Spleen (tissue), 11 donors: ENCODE data around the gene MSH3. TPM values are rescaled to one million over a fixed set of nuclear protein-coding genes. Genes with fewer than 3 reads are reported as not detected.
A peak's percentile ranks its signal among the peaks of the same experiment; 100 is the strongest.
"Not testable (repeated sequence)": the region's sequence is repeated elsewhere in the genome, so short reads cannot be mapped to it uniquely, and the experiment has no call there.

Experiments
- DNase-seq: peaks from one replicate; pipeline ENCODE4 v3.0.0-alpha.2; 2020
- H3K27ac ChIP-seq, 8 donors: fragments of 200-600 bp; sonication (generic) in 7 of 8; 1 replicate in 4 of 8; 2 replicates in 4 of 8; pipeline versions ENCODE4 v1.5.0 to v1.8.0; 2016 to 2021; ENCODE audit warnings: inconsistent platforms in 4 of 8, mild to moderate bottlenecking in 4 of 8, moderate library complexity in 1 of 8
- H3K27me3 ChIP-seq, 7 donors: fragments of 200-600 bp; sonication (generic) in 6 of 7; replicated peaks in 1 of 7; 1 replicate in 4 of 7; 2 replicates in 3 of 7; pipeline versions ENCODE4 v1.5.0 to v1.8.0; 2016 to 2021; ENCODE audit warnings: inconsistent platforms in 3 of 7, mild to moderate bottlenecking in 1 of 7
- H3K36me3 ChIP-seq, 6 donors: fragments of 200-600 bp; sonication (generic) in 5 of 6; 1 replicate in 4 of 6; 2 replicates in 2 of 6; pipeline versions ENCODE4 v1.5.0 to v1.8.0; 2016 to 2021; ENCODE audit warnings: inconsistent platforms in 2 of 6
- H3K4me1 ChIP-seq, 6 donors: fragments of 200-600 bp; sonication (generic) in 5 of 6; 1 replicate in 3 of 6; 2 replicates in 3 of 6; pipeline versions ENCODE4 v1.5.0 to v1.8.0; 2016 to 2021; ENCODE audit warnings: inconsistent platforms in 3 of 6
- H3K4me3 ChIP-seq, 8 donors: fragments of 200-600 bp; sonication (generic) in 7 of 8; 1 replicate in 4 of 8; 2 replicates in 4 of 8; pipeline versions ENCODE4 v1.5.0 to v1.8.0; 2016 to 2021; ENCODE audit warnings: inconsistent platforms in 4 of 8, mild to moderate bottlenecking in 4 of 8, moderate library complexity in 2 of 8
- H3K9me3 ChIP-seq, 8 donors: fragments of 200-600 bp; sonication (generic) in 7 of 8; 1 replicate in 4 of 8; 2 replicates in 4 of 8; pipeline versions ENCODE4 v1.5.0 to v1.8.0; 2016 to 2021; ENCODE audit warnings: inconsistent platforms in 4 of 8
- CTCF ChIP-seq, 11 experiments: fragments of 200-600 bp in 7 of 11; fragments of 450-650 bp in 4 of 11; sonication (generic) in 4 of 11; IDR thresholded peaks in 8 of 11; conservative IDR thresholded peaks in 3 of 11; 1 replicate in 7 of 11; 2 replicates in 4 of 11; pipeline versions ENCODE4 v1.4.0 to v1.8.0; 2016 to 2021; ENCODE audit warnings: antibody characterized with exemption in 11 of 11, inconsistent platforms in 4 of 11, mild to moderate bottlenecking in 1 of 11
- POLR2A ChIP-seq, 3 donors: fragments of 450-650 bp; IDR thresholded peaks; one replicate each; pipeline ENCODE4 v1.5.1; 2017; ENCODE audit warnings: antibody characterized with exemption in 3 of 3, mild to moderate bottlenecking in 1 of 3
- POLR2AphosphoS5 ChIP-seq, 3 donors: sonication (generic); formaldehyde crosslinking; IDR thresholded peaks; one replicate each; pipeline ENCODE4 v1.5.1; 2017; ENCODE audit warnings: antibody characterized with exemption in 3 of 3
- WGBS, 5 donors: extraction: QIAGEN DNeasy Blood & Tissue Kit in 3 of 5; methylation state at CpG; one replicate each; pipeline versions ENCODE4 v1.1.5 to v1.1.7; 2013 to 2018; 5-methylcytosine and 5-hydroxymethylcytosine counted together
- intact Hi-C: fragments of 100-400 bp; cut with DNase I; formaldehyde crosslinking; loops from one replicate; pipeline ENCODE4 v1.15.0; 2023; ENCODE audit warnings: low total_unique reads
- polyA plus RNA-seq, 3 donors: library from polyadenylated mRNA; stranded (reverse); fragments of 200-250 nt; gene quantifications; one replicate each; pipeline ENCODE4 v1.2.1, GENCODE V29; 2013
- total RNA-seq, 7 donors: library from RNA; depleted of rRNA in 3 of 7; stranded (reverse); fragments of >200 nt in 3 of 7; fragmentation: NEBNext Ultra II Directional in 4 of 7; extraction: Animal tissue kit (Norgen Biotek cat#: 25700) in 4 of 7; gene quantifications; one replicate each; pipeline versions ENCODE4 v1.1.0 to v1.2.1, GENCODE V29; 2016 to 2021
- donor health status: healthy with polysubstance abuse.
- donor health status: DM: no; HTN: no; CAD: no; lungs with moderate emphysema.
- donor health status: DM: no; HTN: no; CAD: no.
- donor health status: Bipolar disorder and iron deficiency.
- donor health status: healthy.
- donor health status: DM: no; HTN: no; CAD: no.
- donor health status: DM: yes; HTN: yes; CAD: no.

MSH3 gene
- total and polyA plus RNA-seq, 10 donors = 2.3 to 17.0 (median 14.6) TPM

DNA sequence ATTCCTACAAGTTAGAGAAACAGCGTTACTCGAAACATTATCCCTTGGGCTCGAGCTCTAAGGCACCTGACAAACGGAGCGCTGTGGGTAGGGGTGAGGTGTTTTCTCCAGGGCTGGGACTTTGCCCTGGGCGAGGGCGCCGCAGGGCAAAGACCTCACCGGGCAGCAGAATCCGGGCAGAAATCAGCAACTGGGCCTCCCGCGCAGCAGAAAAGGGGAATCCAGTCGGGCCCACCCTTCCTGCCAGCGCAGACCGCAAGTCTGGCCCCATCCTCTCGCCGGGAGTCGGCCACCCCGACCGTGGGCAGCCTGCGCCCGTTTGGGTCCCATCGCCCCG is 430 bp upstream of the MSH3 start:
- no peak for TF ChIP-seq POLR2AphosphoS5 (IDR thresholded peaks at IDR 0.05)
- no peak for TF ChIP-seq CTCF (IDR thresholded peaks at IDR 0.05 in 8 of 11, conservative IDR thresholded peaks at IDR 0.05 in 3 of 11)
- TF ChIP-seq POLR2A (IDR thresholded peaks at IDR 0.05) = no peak
- Histone ChIP-seq H3K4me1 (peaks cover 15 to 34% (median 29%) of the 10 kb centered on the region in 6 donors), H3K27ac (peak overlapping the region in 6 of 8 donors; percentile 91 to 99 (median 98)), H3K4me3 (peak overlapping the region; percentile 59 to 98 (median 82)), H3K9me3 (no peaks in the 10 kb centered on the region), H3K27me3 (no peaks in the 10 kb centered on the region), H3K36me3 (peaks cover 0 to 31% (median 19%) of the 10 kb centered on the region in 6 donors)
- WGBS, 5 donors = 0 to 1% (median 1%) methylated on average over 1 to 24 of the region's 24 CpGs
- no peak for DNase-seq
- intact Hi-C loops = no loop called here

DNA sequence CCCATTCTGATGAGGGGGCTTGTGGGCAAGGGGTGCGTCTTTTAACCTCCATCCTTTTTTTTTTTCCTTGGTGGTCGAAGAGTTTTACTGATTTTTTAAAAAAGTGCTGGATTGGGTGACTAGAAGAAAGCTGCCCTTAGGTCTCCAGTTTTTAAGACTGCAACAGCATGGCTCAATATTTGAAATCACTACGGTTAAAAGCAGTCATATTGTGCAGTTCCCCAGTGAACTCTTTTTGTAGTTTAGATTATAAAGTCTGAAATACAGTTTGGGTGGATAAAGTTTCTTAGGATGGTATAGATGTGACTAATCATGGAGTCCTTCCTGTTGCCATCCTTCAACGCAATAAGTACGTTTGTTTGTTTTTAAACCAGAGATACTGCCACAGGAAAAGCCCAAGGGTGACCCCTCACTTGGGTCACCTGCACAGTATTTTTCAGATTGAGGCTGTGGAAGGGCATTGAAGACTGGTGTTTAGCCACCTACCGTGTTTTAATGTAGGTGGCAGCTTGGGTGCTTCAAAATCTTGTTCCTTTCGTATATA is 851 bp downstream of the MSH3 start:
- no peak for DNase-seq
- intact Hi-C loops = no loop called here
- H3K9me3 ChIP-seq = no peaks in the 10 kb centered on the region
- TF ChIP-seq POLR2AphosphoS5 (IDR thresholded peaks at IDR 0.05) (no peak), CTCF (IDR thresholded peaks at IDR 0.05 in 8 of 11, conservative IDR thresholded peaks at IDR 0.05 in 3 of 11) (no peak), POLR2A (IDR thresholded peaks at IDR 0.05) (no peak)
- peak overlapping the region; percentile 64 to 99 (median 98) for H3K27ac ChIP-seq
- 16 to 28% (median 22%) methylated on average over 7 of the region's 7 CpGs for WGBS, 5 donors
- peak overlapping the region; percentile 59 to 98 (median 82) for H3K4me3 ChIP-seq
- peaks cover 0 to 41% (median 32%) of the 10 kb centered on the region in 6 donors for H3K36me3 ChIP-seq
- no peaks in the 10 kb centered on the region for H3K27me3 ChIP-seq
- H3K4me1 ChIP-seq = peaks cover 15 to 34% (median 29%) of the 10 kb centered on the region in 6 donors

GRCh38 chr5:80656425-80656824 is 2.0 kb downstream of the MSH3 start:
- Histone ChIP-seq H3K27me3 (no peaks in the 10 kb centered on the region), H3K36me3 (peaks cover 0 to 52% (median 41%) of the 10 kb centered on the region in 6 donors), H3K4me3 (no peak overlapping the region), H3K9me3 (no peaks in the 10 kb centered on the region), H3K27ac (peak overlapping the region in 1 of 8 donors; percentile 91), H3K4me1 (peaks cover 15 to 34% (median 29%) of the 10 kb centered on the region in 6 donors)
- DNase-seq = no peak
- intact Hi-C loops = no loop called here
- TF ChIP-seq POLR2A (IDR thresholded peaks at IDR 0.05) (no peak), POLR2AphosphoS5 (IDR thresholded peaks at IDR 0.05) (no peak), CTCF (IDR thresholded peaks at IDR 0.05 in 8 of 11, conservative IDR thresholded peaks at IDR 0.05 in 3 of 11) (no peak)
- WGBS, 5 donors = 4 to 96% (median 70%) methylated on average over 1 of the region's 1 CpG

DNA sequence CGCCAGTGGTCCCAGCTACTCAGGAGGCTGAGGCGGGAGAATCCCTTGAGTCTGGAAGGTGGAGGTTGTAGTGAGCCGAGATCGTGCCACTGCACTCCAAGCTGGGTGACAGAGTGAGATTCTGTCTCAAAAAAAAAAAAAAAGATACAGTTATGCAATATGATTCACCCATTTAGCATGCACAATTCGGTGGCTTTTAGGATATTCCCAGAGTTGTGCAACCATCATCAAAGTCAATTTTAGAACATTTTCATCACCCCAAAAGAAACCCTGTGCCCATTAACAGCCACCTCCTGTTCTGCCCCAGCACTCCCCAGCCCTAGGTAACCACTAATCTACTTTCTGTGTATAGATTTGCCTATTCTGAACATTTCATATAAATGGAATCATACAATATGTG is 4.7 kb downstream of the MSH3 start:
- H3K27me3 ChIP-seq = no peaks in the 10 kb centered on the region
- no peak overlapping the region for H3K27ac ChIP-seq
- H3K4me3 ChIP-seq = no peak overlapping the region
- intact Hi-C loops = no loop called here
- peaks cover 7 to 21% (median 14%) of the 10 kb centered on the region in 6 donors for H3K4me1 ChIP-seq
- H3K36me3 ChIP-seq = peaks cover 0 to 79% (median 53%) of the 10 kb centered on the region in 6 donors
- DNase-seq = no peak
- no peaks in the 10 kb centered on the region for H3K9me3 ChIP-seq
- no peak for TF ChIP-seq POLR2A (IDR thresholded peaks at IDR 0.05)
- TF ChIP-seq POLR2AphosphoS5 (IDR thresholded peaks at IDR 0.05) = no peak
- no peak for TF ChIP-seq CTCF (IDR thresholded peaks at IDR 0.05 in 8 of 11, conservative IDR thresholded peaks at IDR 0.05 in 3 of 11)
- WGBS, 5 donors = 88 to 96% (median 90%) methylated on average over 5 of the region's 5 CpGs

DNA sequence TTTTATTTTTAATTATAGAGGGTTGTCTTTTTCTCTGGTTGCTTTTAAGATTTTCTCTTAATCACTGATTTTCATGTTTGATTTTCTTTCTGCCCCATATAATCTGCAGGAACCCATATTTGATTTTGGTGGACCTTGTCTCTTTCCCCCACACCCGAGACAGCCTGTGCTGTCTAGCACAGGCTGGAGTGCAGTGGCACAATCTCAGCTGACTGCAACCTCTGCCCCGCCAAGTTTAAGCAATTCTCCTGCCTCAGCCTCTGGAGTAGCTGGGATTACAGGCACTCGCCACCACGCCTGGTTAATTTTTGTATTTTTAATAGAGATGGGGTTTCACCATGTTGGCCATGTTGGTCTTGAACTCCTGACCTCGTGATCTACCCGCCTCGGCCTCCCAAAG is 6.2 kb downstream of the MSH3 start:
- intact Hi-C loops, DNase-seq, H3K9me3 ChIP-seq, H3K27me3 ChIP-seq, H3K4me3 ChIP-seq, H3K4me1 ChIP-seq, H3K27ac ChIP-seq: not testable (repeated sequence)
- 85 to 97% (median 93%) methylated on average over 7 of the region's 7 CpGs for WGBS, 5 donors
- H3K36me3 ChIP-seq = peaks cover 0 to 95% (median 58%) of the 10 kb centered on the region in 6 donors
